AG10803 (cell line): Measurements from ENCODE around the gene TBC1D16.
A peak's percentile ranks its signal among the peaks of the same experiment; 100 is the strongest.

Experiments
- DNase-seq: peaks from one replicate; pipeline ENCODE4 v3.0.0; 2010; ENCODE audit warnings: low read depth
- H3K4me3 ChIP-seq: 2 replicates; pipeline ENCODE4 v1.5.1; 2011; ENCODE audit warnings: mild to moderate bottlenecking, low read length, control low read depth
- CTCF ChIP-seq: conservative IDR thresholded peaks from 2 replicates; pipeline ENCODE4 v1.5.1; 2011; ENCODE audit warnings: mild to moderate bottlenecking, low read length, control low read depth, inconsistent platforms

Gene TBC1D16

GRCh38 chr17:79955167-79955549, 80.5 kb downstream of the TBC1D16 start:
- no peak overlapping the region for H3K4me3 ChIP-seq
- no peak for DNase-seq
- no peak for TF ChIP-seq CTCF

- no peak for TF ChIP-seq CTCF
- DNase-seq = no peak
- H3K4me3 ChIP-seq = no peak overlapping the region
Measured at GRCh38 chr17:79954281-79955166, 81.1 kb downstream of the TBC1D16 start.

- H3K4me3 ChIP-seq = no peak overlapping the region
- no peak for DNase-seq
- TF ChIP-seq CTCF = no peak
Measured at GRCh38 chr17:79953335-79953734, 82.3 kb downstream of the TBC1D16 start.

- DNase-seq = no peak
- no peak overlapping the region for H3K4me3 ChIP-seq
- TF ChIP-seq CTCF = no peak
Measured at GRCh38 chr17:79952901-79953300, 82.8 kb downstream of the TBC1D16 start.

GRCh38 chr17:79952265-79952877, 83.3 kb downstream of the TBC1D16 start:
- TF ChIP-seq CTCF = no peak
- H3K4me3 ChIP-seq = no peak overlapping the region

GRCh38 chr17:79951361-79952264, 84.1 kb downstream of the TBC1D16 start:
- no peak overlapping the region for H3K4me3 ChIP-seq
- TF ChIP-seq CTCF = 0 out of 2 replicates have a peak, but pooled peaks have one; percentile 3
- DNase-seq = peak; percentile 82

More at GRCh38 chr17:79952265-79952877, 83.3 kb downstream of the TBC1D16 start:
- no peak for DNase-seq
